Cerebellar cortex (tissue), 1 donor: ENCODE data around the gene TEKT1.
"Not testable (repeated sequence)": the region's sequence is repeated elsewhere in the genome, so short reads cannot be mapped to it uniquely, and the experiment has no call there.

Experiments
- DNase-seq: peaks from one replicate; pipeline ENCODE4 v3.0.0-alpha.2; 2015; ENCODE audit warnings: low spot score

Gene TEKT1

GRCh38 chr17:6815775-6816174, 15.8 kb downstream of the TEKT1 start:
- no peak for DNase-seq

DNA sequence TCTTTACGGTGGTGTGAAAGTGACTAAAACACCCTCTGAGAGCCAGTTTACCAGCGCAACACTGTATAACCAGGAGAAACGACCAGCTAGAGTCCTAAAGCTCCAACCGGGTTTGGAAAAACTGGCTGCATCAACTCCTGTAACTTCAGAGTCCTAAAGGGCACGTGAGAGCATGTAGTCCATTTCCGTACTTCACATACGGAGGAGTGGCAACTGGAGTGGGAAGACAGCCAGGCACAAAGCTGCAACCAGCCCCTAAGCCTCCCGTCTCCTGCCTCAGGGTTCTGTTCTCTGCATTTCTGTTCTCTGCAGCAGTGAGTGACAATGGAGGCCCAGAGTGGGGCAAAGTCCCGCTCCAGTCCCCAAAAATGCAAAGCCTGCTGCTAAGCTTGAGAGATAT, 19.2 kb downstream of the TEKT1 start:
- DNase-seq, result no peak

GRCh38 chr17:6811510-6811909, 20.0 kb downstream of the TEKT1 start:
- no peak for DNase-seq

DNA sequence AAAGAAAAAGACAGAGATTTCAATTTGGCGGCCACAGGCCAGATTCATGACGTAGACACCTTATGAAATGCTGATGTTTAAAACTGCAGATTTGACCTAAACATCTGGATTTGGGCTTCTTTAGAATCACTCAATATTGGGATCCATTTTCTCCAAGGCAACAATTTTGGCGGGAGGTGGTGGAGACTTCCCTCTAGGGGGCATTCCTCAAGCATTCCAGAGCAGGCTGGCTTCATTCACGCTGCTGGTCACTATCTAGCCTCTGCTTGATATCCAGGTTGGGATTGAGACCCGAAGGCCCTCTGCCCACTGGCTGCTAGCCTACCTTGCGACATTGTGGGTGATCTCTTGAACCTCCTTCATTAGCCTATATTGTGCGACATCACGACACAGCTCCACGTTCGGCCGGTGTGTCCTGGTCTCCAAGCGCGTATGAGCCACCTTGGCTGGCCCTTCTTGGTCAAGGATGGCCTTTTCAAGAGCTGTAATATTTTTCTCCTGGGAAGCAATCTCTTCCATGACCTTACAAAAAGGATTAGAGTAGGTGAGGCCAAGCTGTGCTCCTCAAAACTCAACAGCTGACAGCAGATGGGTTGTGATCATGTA, 31.0 kb downstream of the TEKT1 start:
- DNase-seq, result no peak

GRCh38 chr17:6799738-6800137, 31.8 kb downstream of the TEKT1 start:
- no peak for DNase-seq

DNA sequence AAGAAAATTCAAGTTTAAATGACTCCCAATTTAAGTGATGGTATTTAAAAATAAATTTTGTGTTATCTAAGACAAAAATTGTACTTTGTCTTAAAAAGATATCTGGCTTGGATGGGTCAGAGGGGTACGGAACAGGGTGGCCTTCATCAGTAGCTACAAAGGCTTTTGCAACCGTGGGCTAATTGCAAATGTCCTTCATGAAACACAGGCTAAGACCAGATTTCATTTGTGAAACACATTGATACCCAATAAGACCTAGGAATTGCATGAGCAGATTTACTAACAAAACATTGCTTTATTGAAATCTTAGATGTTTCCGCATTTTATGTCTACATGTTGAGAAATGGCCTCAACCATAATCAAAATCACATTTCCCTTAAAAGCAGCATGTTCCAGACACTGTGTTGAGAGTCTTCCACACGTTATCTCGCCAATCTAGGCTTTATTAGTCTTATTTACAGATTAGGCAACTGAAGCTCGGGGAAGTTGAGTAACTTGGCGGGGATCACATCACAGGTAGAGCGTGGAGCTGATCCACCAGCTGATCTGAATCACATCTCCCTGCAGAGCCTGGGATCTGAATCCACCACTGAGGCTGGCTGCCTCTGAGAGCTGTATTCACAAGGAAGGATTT, 33.7 kb downstream of the TEKT1 start:
- DNase-seq, result no peak

- no peak for DNase-seq
Measured at GRCh38 chr17:6796887-6797490, 34.5 kb downstream of the TEKT1 start.

DNA sequence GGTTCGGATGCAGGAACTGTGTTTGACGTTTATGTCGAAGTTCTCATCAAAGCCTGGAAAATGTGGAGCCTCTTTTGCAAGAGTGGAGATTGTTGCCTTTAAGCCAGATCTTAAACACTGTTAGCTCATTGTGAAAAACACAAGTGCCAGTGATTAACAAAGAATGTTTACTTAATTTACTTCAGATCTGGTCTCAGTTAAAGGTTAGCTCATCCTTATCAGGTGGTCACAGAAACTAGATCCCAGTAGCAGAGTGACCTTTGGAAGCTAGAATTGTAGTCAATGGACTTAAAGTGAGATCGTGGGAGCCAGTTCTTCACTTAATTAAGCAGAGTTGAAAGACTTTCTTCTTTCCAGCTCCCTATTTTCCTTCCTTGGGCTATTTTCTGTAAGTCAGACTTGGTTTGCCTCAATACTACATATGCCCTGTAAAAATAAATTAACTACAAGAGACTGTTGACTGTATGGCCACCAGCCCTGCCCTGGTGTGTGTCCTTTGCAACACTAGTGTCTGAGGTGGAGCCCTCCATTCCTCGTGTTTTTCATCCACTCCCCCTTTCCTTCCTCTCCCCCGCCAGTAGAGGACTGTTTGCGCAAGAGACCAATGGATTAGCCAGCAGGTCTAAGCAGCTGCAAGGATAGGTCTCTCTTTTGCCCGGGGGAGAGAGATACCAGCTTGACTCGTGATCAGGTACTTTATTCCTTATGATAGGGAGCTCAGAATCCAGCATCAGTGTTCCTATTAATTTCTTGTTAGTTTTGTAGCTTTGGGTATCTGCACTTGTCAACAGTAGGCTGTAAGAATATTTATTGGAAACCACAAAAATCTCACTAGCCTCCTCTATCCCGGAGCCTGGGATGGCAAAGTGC, 35.3 kb downstream of the TEKT1 start:
- no peak for DNase-seq

DNA sequence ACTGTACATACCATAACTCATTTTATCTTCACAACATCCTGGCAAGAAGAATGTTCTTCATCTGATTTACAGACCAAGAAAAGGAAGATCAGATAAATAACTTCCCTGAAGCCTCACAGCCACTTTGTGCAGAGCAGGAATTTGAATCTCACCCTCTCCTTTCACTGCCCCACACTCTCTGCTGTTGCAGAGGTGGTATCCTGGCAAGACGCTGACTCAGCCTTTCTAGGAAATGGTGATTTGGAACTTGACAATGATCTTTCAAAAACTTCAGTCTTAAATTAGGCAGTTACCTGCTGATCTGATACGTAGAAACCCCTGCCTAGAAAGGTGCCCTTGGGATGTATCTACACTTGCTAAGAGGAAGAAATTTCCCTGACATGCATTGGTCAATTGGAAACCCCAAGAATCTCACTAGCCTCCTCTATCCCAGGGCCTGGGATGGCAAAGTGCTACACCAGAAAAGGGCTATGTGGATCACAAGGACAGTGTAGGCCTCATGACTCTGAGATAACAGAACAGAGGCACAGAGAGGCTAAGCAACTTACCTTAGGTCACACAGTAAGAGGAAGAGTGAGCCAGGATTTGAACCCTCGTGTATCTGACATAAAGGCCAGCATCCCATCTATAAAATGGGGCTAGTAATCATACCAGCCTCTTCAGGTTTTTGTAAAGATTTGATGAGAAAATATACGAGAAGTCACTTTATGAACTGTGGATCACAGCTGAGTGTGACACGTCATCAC, 37.6 kb downstream of the TEKT1 start:
- DNase-seq, result no peak

DNA sequence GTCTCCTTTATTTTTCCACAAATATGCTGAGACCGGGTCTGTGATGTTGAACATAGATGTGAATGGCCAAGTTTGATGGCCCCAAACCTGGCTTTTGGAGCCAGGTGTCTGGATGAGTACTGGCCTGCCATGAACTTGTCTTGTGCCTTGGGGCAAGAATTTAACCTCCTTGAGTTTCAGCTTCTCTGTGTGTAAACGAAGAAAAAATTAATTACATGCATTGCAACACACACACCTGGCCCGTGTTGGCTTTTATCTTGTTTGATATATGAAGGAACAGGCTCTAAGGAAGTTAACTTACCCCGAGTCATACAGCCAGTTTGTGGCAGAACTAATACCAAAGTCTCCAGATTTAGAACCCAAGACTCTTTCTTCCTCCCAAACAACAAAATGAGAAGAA, 42.4 kb downstream of the TEKT1 start:
- DNase-seq, result no peak

- no peak for DNase-seq
Measured at GRCh38 chr17:6787081-6787693, 44.3 kb downstream of the TEKT1 start.

- DNase-seq, result no peak
Measured at GRCh38 chr17:6786618-6787017, 44.9 kb downstream of the TEKT1 start.

- DNase-seq, result no peak
Measured at GRCh38 chr17:6782244-6782643, 49.3 kb downstream of the TEKT1 start.

DNA sequence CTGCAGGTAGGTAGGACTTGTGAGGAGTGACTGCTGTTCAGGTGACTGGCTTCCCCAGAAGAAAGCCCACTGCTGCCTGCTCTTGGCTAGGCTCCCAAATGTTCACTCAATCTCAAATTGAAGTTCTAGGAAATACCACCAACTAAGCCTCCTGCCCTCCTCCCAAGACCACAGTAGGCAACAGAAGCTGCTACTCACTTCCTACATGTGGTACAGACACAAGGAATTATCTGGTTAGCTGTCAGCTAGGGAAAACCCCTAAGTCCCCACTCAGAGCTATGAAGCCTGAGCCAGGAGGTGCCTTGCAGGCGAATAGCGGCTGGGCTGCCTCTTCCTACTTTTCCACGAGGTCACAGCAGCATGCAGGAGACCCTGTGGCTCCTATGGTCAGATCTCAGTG, 50.6 kb downstream of the TEKT1 start:
- no peak for DNase-seq

DNA sequence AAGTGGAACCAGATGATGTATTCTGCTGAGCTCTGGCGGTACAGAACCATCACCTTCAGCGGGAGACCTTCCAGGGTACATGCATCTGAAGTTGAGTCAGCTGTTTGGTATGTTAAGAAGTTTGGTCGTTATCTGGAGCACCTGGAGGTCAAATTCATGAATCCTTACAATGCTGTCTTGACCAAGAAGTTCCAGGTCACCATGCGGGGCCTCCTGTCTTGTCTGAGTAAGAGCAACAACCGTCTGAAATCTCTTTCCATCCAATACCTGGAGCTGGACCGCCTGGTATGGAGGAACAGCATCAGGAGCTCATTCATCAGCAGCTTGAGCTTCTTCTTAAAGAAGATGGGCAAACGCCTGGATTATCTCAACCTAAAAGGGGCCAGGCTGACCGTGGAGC, 51.5 kb downstream of the TEKT1 start:
- DNase-seq, result no peak

GRCh38 chr17:6779411-6779810, 52.1 kb downstream of the TEKT1 start:
- no peak for DNase-seq

DNA sequence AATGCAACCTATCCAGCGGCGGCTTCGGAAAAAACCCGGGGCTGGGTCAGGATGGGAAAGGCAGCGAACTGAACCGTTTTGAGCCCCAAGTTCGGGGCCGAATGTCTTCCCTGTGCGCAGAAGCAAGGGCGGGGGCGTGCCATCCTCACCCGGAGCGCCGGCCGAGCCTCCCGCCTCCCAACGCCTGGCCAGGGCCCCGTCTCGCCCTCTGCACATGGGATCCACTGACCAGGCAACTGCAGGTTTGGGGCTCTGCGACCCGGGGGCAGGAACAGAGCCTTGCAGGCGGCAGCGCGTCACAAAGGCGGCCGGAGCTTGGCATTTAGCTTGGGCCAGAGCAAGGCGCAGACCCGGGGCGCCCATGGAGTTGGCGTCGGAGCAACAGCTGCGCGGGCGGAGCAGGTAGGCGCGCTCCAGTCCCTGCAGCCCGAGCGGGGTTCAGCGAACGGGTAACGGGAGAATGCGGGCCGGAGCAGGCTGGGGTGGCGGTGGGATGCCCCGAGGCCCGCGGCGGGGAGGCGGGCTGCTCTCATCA, 55.6 kb downstream of the TEKT1 start, which contains the start of gene FBXO39:
TSS of gene FBXO39 (plus strand) at position 345 of the 535 bp plus-strand sequence. CDS start 3,654 bp downstream, outside the sequence.
- DNase-seq, result no peak

GRCh38 chr17:6774906-6775305, 56.6 kb downstream of the TEKT1 start:
- DNase-seq, result not testable (repeated sequence)

- DNase-seq, result no peak
Measured at GRCh38 chr17:6772016-6772415, 59.5 kb downstream of the TEKT1 start.

DNA sequence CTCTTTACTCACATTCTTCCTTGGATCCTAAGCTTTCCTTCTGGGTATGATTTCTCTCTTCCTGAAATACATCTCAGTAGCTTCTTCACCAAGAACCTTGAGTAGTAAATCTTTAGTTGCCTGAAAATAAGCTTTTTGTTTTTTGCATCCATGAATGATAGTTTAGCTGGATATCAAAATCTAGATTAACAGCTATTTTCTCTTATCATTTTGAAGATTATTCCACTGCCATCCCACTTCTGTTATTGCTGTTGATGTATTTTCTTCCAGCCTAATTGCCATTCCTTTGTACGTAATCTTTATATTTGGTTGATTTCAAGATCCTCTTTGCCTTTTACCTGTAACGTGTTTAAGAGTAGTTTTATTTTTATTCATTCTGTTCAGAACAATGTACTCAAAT, 63.1 kb downstream of the TEKT1 start:
- DNase-seq, result no peak

- no peak for DNase-seq
Measured at GRCh38 chr17:6761779-6762178, 69.8 kb downstream of the TEKT1 start.
